ENCODE results near the gene COBL. TPM values are rescaled to one million over a fixed set of nuclear protein-coding genes. Genes with fewer than 3 reads are reported as not detected.

COBL gene
- total RNA-seq, 1 experiment from 2014 or later: 52.3 TPM

DNA sequence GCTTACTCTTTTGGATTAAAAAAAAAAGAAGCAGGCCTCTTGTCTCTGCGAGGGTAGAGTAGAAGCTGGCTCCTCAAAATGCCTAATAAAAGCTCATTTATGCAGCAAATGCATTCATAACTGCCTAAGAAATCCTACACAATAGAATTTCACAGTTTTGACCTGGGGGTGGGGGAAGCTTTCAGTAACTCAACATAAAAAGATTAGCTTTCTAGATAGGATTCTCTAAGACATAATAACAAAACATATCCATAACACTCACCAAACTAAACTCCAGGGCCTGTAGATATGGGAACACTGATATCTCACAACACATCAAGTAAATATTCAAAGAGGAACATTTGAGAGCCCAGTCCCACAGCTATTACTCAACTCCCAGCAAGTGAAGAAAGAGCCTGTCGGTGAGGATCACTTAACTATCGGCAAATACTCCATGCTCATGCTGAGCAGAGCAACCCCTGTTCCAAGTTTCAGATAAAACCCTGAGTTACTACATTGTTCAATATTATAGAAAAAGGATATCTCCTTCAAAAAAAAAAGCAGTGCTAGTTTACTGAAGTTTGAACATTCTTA is 88.1 kb downstream of the COBL start:
- Histone ChIP-seq H3K79me2 (ENCODE audit: insufficient read depth, low read length) (no peaks in the 10 kb centered on the region), H3K23ac (ENCODE audit: insufficient read length, low read depth, low read length) (no peak overlapping the region), H3K4me2 (ENCODE audit: insufficient read depth, insufficient read length, low read length) (no peak overlapping the region), H3K9ac (ENCODE audit: extremely low read depth, insufficient read length, low read length) (no peak overlapping the region), H3K27me3 (ENCODE audit: insufficient read depth, low read length) (no peaks in the 10 kb centered on the region), H3K14ac (ENCODE audit: insufficient read depth, low read length) (no peak overlapping the region), H4K8ac (replicated peaks; ENCODE audit: insufficient read length, low read depth, low read length) (no peak overlapping the region), H3K23me2 (ENCODE audit: insufficient read length, low read depth, low read length, poor library complexity, severe bottlenecking) (no peaks in the 10 kb centered on the region), H2BK15ac (ENCODE audit: low read depth, low read length) (no peak overlapping the region), H2AK5ac (ENCODE audit: insufficient read length, low read length) (no peak overlapping the region), H2AFZ (ENCODE audit: low read length) (no peak overlapping the region), H4K91ac (ENCODE audit: insufficient read length, low read depth, low read length) (no peak overlapping the region), H3K9me3 (ENCODE audit: control insufficient read depth, low read depth, low read length) (no peaks in the 10 kb centered on the region), H3T11ph (ENCODE audit: low read length) (no peak overlapping the region), H3K79me1 (ENCODE audit: insufficient read depth, low read depth, low read length, poor library complexity, severe bottlenecking) (no peaks in the 10 kb centered on the region), H4K5ac (ENCODE audit: insufficient read length, low read depth, low read length) (no peak overlapping the region), H3K4me1 (ENCODE audit: insufficient read depth, low read length) (peaks cover 5% of the 10 kb centered on the region; the same call in 1 of the 2 replicates), H3K18ac (ENCODE audit: insufficient read length, low read depth, low read length) (no peak overlapping the region), H2BK5ac (ENCODE audit: insufficient read length, low read length) (no peak overlapping the region), H2BK20ac (ENCODE audit: low read depth, low read length, poor library complexity, severe bottlenecking) (no peak overlapping the region), H3K56ac (ENCODE audit: insufficient read length, low read depth, low read length) (no peak overlapping the region), H2BK12ac (ENCODE audit: insufficient read length, low read depth, low read length) (no peak overlapping the region), H3K27ac (ENCODE audit: insufficient read length, low read depth, low read length) (no peak overlapping the region), H3K4ac (ENCODE audit: low read depth, low read length) (no peak overlapping the region), H2BK120ac (ENCODE audit: low read depth, low read length, poor library complexity, severe bottlenecking) (no peak overlapping the region), H4K20me1 (ENCODE audit: control insufficient read depth, insufficient read depth, insufficient read length) (peaks cover 5% of the 10 kb centered on the region)
- TF ChIP-seq, protein P1, sequence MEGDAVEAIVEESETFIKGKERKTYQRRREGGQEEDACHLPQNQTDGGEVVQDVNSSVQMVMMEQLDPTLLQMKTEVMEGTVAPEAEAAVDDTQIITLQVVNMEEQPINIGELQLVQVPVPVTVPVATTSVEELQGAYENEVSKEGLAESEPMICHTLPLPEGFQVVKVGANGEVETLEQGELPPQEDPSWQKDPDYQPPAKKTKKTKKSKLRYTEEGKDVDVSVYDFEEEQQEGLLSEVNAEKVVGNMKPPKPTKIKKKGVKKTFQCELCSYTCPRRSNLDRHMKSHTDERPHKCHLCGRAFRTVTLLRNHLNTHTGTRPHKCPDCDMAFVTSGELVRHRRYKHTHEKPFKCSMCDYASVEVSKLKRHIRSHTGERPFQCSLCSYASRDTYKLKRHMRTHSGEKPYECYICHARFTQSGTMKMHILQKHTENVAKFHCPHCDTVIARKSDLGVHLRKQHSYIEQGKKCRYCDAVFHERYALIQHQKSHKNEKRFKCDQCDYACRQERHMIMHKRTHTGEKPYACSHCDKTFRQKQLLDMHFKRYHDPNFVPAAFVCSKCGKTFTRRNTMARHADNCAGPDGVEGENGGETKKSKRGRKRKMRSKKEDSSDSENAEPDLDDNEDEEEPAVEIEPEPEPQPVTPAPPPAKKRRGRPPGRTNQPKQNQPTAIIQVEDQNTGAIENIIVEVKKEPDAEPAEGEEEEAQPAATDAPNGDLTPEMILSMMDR (conservative IDR thresholded peaks at IDR 0.05): no peak
- WGBS (ENCODE audit: extremely low coverage, insufficient read length, low lambda C conversion rate): no CpG with 5 or more reads among the region's 3 CpGs
- no peak overlapping the region; a peak in 1 of 7 replicates for H3K27ac Mint-ChIP-seq
- no peaks in the 10 kb centered on the region for H3K36me3 Mint-ChIP-seq (ENCODE audit: insufficient read depth in 1 of 3, low read depth in 3 of 3)
- H3K27me3 Mint-ChIP-seq (ENCODE audit: low read depth): no peaks in the 10 kb centered on the region
- DNase-seq: no peak
- no peak overlapping the region for H3K4me3 Mint-ChIP-seq
- H3K4me1 Mint-ChIP-seq: peaks cover 56 to 57% of the 10 kb centered on the region in 2 experiments
- H3K9me3 Mint-ChIP-seq: no peaks in the 10 kb centered on the region

All from H9 (cell line).